Neural progenitor cell (in vitro differentiated cells): Measurements from ENCODE around the gene ZBTB7B.

Experiments
- EZH2 ChIP-seq: fragments of 200-600 bp; sonication (generic); IDR thresholded peaks from 2 replicates; pipeline ENCODE4 v1.6.1; 2017; ENCODE audit warnings: antibody characterized with exemption, mild to moderate bottlenecking, moderate library complexity
- EZH2phosphoT487 ChIP-seq: fragments of 200-600 bp; sonication (generic); IDR thresholded peaks from 2 replicates; pipeline ENCODE4 v1.6.1; 2017; ENCODE audit warnings: antibody characterized with exemption
- TF ChIP-seq, protein P1 (sequence below): fragments of 200-600 bp; sonication (generic); IDR thresholded peaks from 2 replicates; pipeline ENCODE4 v1.5.1; 2017; ENCODE audit warnings: antibody characterized with exemption, mild to moderate bottlenecking

DNA sequence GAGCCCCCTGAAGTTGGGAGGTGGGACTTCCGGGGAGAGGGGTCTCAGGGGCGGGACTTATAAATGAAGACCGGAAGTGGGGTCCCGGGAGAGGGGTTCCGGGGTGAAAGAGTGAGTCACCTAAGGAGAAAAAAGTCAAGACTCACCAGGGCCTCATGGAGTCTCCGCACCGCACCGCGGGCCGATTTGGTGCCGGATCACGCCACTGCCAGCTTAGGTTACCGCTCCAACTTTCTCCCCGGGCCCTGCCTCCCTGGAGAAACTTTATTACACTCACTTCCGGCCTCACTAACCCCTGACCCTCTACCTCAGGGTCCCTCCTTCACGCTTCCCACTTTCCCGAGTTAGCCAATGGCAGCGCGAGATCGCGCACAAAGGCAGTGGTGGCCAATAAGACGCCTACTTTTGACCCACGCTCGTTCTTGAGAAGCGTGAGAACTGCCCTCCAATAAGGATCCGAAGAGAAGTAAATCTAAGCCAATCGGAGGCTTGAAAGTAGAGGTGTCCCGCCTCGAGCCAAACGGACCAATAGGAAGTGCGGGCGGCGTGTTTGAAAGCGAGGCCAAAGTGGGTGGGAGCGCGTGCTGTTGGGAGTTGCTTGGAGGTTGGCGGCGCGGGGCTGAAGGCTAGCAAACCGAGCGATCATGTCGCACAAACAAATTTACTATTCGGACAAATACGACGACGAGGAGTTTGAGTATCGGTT is 28.3 kb upstream of the ZBTB7B start, which contains the start of gene CKS1B:
- TF ChIP-seq, protein P1, sequence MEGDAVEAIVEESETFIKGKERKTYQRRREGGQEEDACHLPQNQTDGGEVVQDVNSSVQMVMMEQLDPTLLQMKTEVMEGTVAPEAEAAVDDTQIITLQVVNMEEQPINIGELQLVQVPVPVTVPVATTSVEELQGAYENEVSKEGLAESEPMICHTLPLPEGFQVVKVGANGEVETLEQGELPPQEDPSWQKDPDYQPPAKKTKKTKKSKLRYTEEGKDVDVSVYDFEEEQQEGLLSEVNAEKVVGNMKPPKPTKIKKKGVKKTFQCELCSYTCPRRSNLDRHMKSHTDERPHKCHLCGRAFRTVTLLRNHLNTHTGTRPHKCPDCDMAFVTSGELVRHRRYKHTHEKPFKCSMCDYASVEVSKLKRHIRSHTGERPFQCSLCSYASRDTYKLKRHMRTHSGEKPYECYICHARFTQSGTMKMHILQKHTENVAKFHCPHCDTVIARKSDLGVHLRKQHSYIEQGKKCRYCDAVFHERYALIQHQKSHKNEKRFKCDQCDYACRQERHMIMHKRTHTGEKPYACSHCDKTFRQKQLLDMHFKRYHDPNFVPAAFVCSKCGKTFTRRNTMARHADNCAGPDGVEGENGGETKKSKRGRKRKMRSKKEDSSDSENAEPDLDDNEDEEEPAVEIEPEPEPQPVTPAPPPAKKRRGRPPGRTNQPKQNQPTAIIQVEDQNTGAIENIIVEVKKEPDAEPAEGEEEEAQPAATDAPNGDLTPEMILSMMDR, result no peak
- TF ChIP-seq EZH2, result no peak
- no peak for TF ChIP-seq EZH2phosphoT487
